Glomerular visceral epithelial cell (primary cell): ENCODE measurements around the gene OR10W1.

Experiments
- DNase-seq: peaks from one replicate; pipeline ENCODE4 v3.0.0-alpha.2; 2016; ENCODE audit errors: extremely low spot score

OR10W1 gene, protein sequence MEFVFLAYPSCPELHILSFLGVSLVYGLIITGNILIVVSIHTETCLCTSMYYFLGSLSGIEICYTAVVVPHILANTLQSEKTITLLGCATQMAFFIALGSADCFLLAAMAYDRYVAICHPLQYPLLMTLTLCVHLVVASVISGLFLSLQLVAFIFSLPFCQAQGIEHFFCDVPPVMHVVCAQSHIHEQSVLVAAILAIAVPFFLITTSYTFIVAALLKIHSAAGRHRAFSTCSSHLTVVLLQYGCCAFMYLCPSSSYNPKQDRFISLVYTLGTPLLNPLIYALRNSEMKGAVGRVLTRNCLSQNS

DNA sequence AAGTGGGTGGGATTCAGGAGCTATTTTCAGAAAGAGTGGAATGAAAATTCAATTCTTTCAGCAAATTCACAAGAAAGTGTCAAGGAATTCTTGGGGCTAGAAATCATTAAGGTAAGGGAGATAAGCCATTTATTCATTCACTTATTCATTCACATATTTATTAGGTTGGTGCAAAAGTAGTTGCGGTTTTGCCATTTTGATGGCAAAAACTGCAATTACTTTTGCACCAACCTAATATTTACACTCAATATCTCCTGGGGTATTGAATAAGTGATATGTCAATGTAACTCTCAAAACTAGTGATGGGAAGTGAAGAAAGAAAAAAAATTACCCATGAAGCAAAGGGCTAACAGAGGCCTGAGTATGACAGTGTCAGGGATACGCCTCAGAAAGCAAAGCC, at the start of gene OR10W1:
Gene OR10W1, minus strand, starts transcription at position 119 of the 400 bp plus-strand sequence. CDS start 402 bp downstream, outside the sequence.
- DNase-seq = no peak

DNA sequence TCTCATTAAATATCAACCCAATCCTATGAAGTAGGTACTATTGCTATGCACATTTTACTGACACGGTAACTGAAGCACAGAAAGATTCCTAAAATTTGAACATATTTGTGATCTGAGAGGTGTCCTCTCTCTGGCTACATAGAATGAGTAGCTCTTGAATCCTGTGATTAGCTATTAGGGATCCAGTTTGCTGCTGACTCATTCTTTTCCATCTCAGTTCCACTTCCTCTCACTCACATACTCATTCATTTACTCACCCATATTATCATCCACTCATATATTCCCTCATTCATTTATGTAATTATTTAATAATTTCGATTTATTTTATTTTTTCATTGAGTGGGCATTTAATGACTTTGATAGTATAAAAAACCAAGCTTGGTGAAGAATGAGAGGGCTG, 48.1 kb upstream of the OR10W1 start:
- DNase-seq = peak; percentile 16

DNA sequence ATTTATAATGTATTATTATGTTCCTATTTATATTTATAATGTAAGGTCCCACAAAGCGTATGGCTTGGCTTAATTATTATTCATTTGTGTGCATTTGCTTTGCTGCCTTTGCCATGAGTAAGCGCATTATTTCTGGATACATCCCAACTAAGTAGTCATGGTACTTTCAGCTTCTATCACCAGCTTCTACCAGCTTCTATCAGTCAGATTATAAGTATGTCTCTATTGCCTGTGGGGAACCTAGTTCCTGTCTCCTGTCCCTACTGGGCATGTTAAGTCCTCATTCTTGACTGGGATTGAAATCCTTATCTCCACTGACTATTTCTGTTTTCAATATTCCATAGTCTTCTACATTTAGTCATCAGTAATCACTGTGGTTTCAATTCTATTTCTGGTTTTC, 33.5 kb upstream of the OR10W1 start:
- peak; percentile 53 for DNase-seq

DNA sequence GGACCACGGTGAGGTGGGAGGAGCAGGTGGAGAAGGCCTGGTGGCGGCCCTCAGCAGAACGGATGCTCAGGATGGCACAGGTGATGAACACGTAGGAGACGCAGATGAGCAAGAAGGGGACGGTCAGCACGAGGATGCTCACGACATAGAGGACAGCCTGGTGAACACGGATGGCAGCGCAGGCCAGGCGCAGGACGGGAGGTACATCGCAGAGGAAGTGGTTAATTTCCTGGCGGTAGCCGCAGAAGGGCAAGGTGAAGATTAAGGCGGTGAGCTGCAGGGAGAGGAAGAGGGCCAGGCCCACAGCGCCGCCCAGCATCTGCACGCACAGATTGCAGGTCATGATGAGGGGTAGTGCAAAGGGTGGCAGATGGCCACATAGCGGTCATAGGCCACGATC, 24.0 kb upstream of the OR10W1 start:
- no peak for DNase-seq

DNA sequence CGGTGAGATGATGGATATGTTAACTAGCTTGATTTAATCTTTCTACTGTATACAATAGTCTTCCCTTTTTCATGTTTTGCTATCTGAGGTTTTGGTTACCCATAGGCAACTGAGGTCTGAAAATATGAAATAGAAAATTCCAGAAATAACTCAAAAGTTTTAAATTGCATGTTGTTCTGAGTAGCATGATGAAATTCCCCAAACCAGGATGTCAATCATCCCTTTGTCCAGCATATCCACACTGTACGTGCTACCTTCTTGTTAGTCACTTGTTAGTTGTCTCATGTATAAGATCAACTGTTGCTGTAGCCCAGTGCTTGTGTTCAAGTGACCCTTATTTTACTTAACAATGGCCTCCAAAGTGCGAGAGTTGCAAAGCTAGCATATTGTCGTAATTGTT, 21.2 kb upstream of the OR10W1 start:
- no peak for DNase-seq

DNA sequence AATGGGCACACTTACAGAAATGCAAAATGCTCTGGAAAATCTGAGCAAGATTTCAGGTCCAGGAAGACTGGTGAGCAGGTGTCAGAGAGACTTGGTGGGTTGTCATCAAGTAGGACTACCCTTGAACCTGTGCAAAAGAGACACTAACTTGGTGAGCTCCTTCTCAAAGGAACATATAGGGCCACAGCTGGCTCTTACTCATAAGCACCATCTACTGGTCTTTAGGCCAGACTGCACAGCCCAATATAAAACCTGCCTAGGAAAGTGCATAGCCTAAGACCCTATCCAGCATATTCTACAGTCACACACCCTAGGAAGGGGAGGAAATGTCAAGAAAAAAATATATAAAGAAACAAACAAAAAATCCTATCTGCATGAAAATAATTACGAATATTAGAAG, 18.2 kb upstream of the OR10W1 start:
- DNase-seq = peak; percentile 39

DNA sequence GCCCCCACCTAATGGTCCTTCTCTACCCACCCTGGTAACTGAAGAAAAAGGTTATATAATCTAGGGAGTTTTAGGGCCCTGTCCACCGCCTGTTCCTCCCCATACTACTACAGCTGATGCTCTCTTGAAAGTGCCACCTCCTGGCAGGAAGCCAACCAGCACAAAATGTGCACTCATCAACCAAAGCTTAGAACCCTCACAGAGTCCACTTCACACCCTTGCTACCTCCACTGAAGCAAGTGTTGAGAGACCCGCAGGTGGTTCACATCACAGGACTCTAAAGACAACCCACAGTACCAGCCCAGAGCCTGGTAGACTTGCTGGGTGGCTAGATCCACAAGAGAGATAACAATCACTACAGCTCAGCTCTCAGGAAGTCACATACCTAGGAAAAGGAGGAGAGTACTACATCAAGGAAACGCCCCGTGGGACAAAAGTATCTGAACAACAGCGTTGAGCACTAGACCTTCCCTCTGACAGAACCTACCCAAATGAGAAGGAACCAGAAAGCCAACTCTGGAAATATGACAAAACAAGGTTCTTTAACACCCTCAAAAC, 17.5 kb upstream of the OR10W1 start:
- no peak for DNase-seq

DNA sequence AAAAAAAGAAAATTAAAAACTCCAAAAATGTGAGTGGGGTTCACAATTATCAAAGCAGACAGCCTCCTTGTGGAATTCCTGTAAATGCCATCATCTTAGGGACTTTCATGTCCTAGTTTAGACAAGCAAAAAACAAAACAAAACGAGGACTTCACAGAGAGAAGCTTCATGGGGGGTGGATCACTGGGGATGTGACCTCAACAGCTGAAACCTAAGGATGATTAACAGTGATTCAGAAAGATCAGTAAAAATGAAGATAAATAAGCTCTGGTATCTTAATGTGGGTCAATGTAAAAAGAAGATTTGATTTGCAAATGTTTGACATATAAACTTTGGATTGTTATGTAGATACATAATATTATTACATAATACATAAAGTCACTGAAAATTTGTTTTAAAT, 8.1 kb upstream of the OR10W1 start:
- DNase-seq = no peak

DNA sequence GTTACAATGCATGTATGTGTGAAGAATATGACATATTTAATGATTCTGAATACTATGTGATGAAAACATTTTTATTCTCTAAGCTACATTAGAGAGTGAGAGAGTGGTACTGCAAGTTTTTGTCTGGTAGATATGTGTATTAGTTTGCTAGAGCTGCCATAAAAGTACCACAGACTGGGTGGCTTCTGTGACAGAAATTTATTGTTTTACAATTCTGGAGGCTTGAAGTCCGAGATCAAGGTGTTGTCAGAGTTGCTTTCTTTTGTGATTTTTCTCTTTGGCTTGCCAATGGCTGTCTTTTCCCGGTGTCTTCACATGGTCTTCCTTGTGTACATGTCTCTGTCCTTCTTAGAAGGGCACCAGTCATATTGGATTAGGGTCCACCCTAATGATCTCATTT, 6.9 kb upstream of the OR10W1 start:
- DNase-seq = no peak

DNA sequence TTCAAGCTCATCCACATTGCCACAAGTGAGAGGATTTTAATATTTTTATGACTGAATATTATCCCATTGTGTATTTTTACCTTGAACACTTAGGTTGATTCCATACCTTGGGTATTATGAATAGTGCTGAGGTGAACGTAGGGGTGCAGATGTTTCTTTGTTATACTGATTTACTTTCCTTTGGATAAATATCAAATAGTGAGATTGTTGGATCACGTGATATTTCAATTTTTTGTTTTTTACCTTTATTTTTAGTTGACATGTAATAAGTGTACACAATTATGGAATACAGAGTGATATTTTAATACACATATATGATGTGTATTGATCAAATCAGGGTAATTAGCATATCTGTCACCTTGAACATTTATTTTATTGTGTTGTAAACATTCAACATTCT, 8.1 kb downstream of the OR10W1 start:
- no peak for DNase-seq

DNA sequence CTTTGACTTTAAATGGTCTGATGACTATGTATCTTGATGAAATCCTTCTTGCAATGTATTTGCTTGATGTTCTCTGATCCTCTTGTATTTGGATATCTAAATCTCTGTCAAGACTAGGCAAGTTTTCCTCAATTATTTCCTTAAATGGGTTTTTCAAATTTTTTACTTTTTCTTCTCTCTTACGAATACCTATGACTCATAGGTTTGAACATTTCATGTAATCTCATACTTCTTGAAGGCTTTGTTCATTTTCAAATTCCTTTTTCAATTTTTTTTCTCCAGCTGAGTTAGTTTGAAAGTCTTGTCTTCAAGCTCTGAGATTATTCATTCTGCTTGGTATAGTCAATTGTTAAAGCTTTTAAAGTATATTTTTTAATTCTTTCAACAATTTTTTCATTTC, 13.1 kb downstream of the OR10W1 start:
- DNase-seq = no peak

DNA sequence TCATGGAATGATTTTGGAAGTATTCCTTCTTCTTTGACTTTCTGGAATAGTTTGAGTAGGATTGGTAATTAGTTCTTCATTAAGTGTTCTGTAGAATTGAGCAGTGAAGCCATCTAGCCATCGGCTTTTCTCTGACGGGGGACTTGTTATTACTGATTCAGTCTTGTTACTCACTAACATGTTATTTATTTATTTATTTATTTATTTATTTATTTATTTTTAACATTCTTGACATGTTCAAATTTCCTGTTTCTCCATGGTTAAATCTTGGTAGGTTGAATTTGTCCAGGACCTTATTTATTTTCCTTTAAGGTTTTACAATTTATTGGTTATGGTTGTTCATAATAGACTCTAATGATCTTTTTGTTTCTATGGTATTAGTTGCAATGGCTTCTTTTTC, 24.1 kb downstream of the OR10W1 start:
- DNase-seq = no peak

DNA sequence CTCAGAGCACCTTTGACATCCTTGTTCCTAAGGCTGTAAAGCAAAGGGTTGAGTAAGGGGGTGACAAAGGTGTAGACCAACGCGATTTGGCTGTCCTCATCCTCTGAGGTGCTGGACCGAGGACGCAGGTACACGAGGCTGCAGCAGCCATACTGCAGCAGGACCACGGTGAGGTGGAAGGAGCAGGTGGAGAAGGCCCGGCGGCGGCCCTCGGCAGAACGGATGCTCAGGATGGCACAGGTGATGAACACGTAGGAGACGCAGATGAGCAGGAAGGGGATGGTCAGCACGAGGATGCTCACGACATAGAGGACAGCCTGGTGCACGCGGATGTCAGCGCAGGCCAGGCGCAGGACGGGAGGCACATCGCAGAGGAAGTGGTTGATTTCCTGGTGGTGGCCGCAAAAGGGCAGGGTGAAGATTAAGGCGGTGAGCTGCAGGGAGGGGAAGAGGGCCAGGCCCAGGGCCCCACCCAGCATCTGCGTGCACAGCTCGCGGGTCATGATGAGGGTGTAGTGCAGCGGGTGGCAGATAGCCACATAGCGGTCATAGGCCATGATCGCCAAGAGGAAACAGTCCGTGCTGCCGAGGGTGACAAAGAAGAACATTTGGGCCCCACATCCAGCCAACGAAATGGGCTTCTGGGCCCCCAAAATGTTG, 40.0 kb downstream of the OR10W1 start:
- no peak for DNase-seq

DNA sequence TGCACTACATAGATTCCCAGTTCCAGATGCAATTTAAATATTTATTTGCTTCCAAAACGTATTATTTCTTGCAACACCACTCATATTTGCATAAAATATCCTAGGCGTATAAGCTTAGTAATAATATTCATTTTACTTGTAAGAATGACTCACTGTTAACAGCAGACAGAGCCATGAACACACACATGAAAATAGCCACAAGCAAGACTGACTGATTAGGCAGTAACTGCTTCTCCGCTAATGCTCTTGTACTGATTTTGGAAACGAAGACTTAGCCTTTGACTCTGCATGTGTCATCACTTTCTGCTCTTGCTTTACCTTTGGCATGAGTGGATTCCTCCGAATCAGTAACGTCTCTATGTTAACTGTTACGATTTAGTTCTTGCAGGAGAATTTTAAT, 45.3 kb downstream of the OR10W1 start:
- no peak for DNase-seq
